GM19043 (cell line): ENCODE data around the gene SMCO2.

Source experiments
- ATAC-seq: cut with Tn5 transposase; IDR thresholded peaks from one replicate; pipeline ENCODE4 v1.9.1; 2021; ENCODE audit warnings: low read depth; ENCODE audit not compliant: unreplicated experiment

Gene SMCO2

GRCh38 chr12:27446436-27446835, at the start of gene SMCO2:
TSS of gene SMCO2 (plus strand) at chr12:27446736. CDS start at chr12:27470632, 23,896 bp downstream.
- no peak for ATAC-seq

GRCh38 chr12:27398466-27398865, 48.1 kb upstream of the SMCO2 start:
- ATAC-seq = no peak

GRCh38 chr12:27399074-27399473, 47.5 kb upstream of the SMCO2 start:
- ATAC-seq = no peak

GRCh38 chr12:27400856-27401354, 45.6 kb upstream of the SMCO2 start:
- ATAC-seq = no peak

- no peak for ATAC-seq
These were observed 34.5 kb upstream of the SMCO2 start for GRCh38 chr12:27412047-27412446.

- ATAC-seq = no peak
These were observed 23.8 kb upstream of the SMCO2 start for GRCh38 chr12:27422697-27423096.

GRCh38 chr12:27424631-27425230, 21.8 kb upstream of the SMCO2 start:
- no peak for ATAC-seq

- no peak for ATAC-seq
These were observed 21.2 kb upstream of the SMCO2 start for GRCh38 chr12:27425306-27425705.

GRCh38 chr12:27426743-27427487, 19.6 kb upstream of the SMCO2 start:
- ATAC-seq = no peak

GRCh38 chr12:27427824-27428223, 18.7 kb upstream of the SMCO2 start:
- no peak for ATAC-seq

GRCh38 chr12:27428466-27428865, 18.1 kb upstream of the SMCO2 start:
- no peak for ATAC-seq

- no peak for ATAC-seq
These were observed 16.9 kb upstream of the SMCO2 start for GRCh38 chr12:27429606-27430005.

GRCh38 chr12:27431185-27431584, 15.4 kb upstream of the SMCO2 start:
- no peak for ATAC-seq

- ATAC-seq = no peak
These were observed 11.6 kb upstream of the SMCO2 start for GRCh38 chr12:27434673-27435565.

GRCh38 chr12:27436029-27436428, 10.5 kb upstream of the SMCO2 start:
- ATAC-seq = no peak

- no peak for ATAC-seq
These were observed 9.8 kb upstream of the SMCO2 start for GRCh38 chr12:27436768-27437167.

GRCh38 chr12:27437839-27438238, 8.7 kb upstream of the SMCO2 start:
- ATAC-seq = no peak

- ATAC-seq = no peak
These were observed 1.2 kb downstream of the SMCO2 start for GRCh38 chr12:27447761-27448160.

GRCh38 chr12:27449026-27449425, 2.5 kb downstream of the SMCO2 start:
- ATAC-seq = no peak

GRCh38 chr12:27449893-27450534, 3.5 kb downstream of the SMCO2 start:
- ATAC-seq = no peak
